IMR-90 (cell line): ENCODE results near the gene HS6ST3. TPM values are rescaled to one million over a fixed set of nuclear protein-coding genes. Genes with fewer than 3 reads are reported as not detected.

Source experiments
- ATAC-seq: fragments of 200-7000 bp; cut with Tn5 transposase; 2 replicates; pipeline ENCODE4 v1.9.1; 2020; ENCODE audit warnings: low read depth, mild to moderate bottlenecking, moderate library complexity
- BruUV-seq: library from RNA; stranded (reverse); fragments of 400-500 nt; replicated peaks from 2 replicates; lab custom pipeline; 2021; lab: Mats Ljungman, UMichigan
- CTCF ChIA-PET: fragments of 300-600 bp; formaldehyde crosslinking; extraction: SDS; loops from one replicate; lab custom pipeline; 2021; ENCODE audit warnings: antibody characterized with exemption; lab: Yijun Ruan, JAX
- POLR2A ChIA-PET: fragments of 300-600 bp; sonication (Branson Sonifier 250); formaldehyde crosslinking; loops from one replicate; lab custom pipeline; 2022; ENCODE audit warnings: antibody characterized with exemption; ENCODE audit not compliant: unreplicated experiment; lab: Charles Lee
- DNase-seq: peaks from one replicate; pipeline ENCODE4 v3.0.0; 2013
- H2AFZ ChIP-seq: replicated peaks from 2 replicates; pipeline ENCODE3; 2013; ENCODE audit warnings: low read length, mild to moderate bottlenecking; ENCODE audit not compliant: poor library complexity
- H2AK5ac ChIP-seq: 2 replicates; pipeline ENCODE4 v1.6.1; 2013; ENCODE audit warnings: low read depth, low read length, inconsistent platforms
- H2AK9ac ChIP-seq: replicated peaks from 2 replicates; pipeline ENCODE3; 2013; ENCODE audit warnings: mild to moderate bottlenecking, low read depth, low read length, moderate library complexity; ENCODE audit not compliant: poor library complexity
- H2BK120ac ChIP-seq: 2 replicates; pipeline ENCODE4 v1.6.1; 2013; ENCODE audit warnings: low read depth, low read length, inconsistent platforms
- H2BK15ac ChIP-seq: 3 replicates; pipeline ENCODE4 v1.6.1; 2013; ENCODE audit warnings: low read depth, low read length, inconsistent platforms
- H2BK20ac ChIP-seq: 2 replicates; pipeline ENCODE4 v1.6.1; 2013; ENCODE audit warnings: low read depth, mild to moderate bottlenecking, inconsistent platforms, low read length, moderate library complexity
- H2BK5ac ChIP-seq: 2 replicates; pipeline ENCODE4 v1.6.1; 2013; ENCODE audit warnings: mild to moderate bottlenecking, low read depth, low read length, inconsistent platforms; ENCODE audit not compliant: poor library complexity, severe bottlenecking
- H3K14ac ChIP-seq: replicated peaks from 2 replicates; pipeline ENCODE4 v1.6.1; 2013; ENCODE audit warnings: low read depth, low read length, inconsistent platforms
- H3K18ac ChIP-seq: 2 replicates; pipeline ENCODE4 v1.6.1; 2013; ENCODE audit warnings: low read depth, low read length, control low read depth
- H3K23ac ChIP-seq: 2 replicates; pipeline ENCODE4 v1.6.1; 2013; ENCODE audit warnings: low read depth, low read length, inconsistent platforms
- H3K27ac ChIP-seq: 2 replicates; pipeline ENCODE4 v1.5.1; 2013; ENCODE audit warnings: mild to moderate bottlenecking, control low read depth, low read length; ENCODE audit not compliant: insufficient read depth
- H3K27me3 ChIP-seq: 2 replicates; pipeline ENCODE4 v1.6.1; 2013; ENCODE audit warnings: low read length; ENCODE audit not compliant: control insufficient read depth, insufficient read depth
- H3K36me3 ChIP-seq: 2 replicates; pipeline ENCODE4 v1.6.1; 2013; ENCODE audit warnings: low read length, mixed read lengths; ENCODE audit not compliant: control insufficient read depth, insufficient read depth
- H3K4ac ChIP-seq: 2 replicates; pipeline ENCODE4 v1.6.1; 2013; ENCODE audit warnings: low read depth, low read length, inconsistent platforms
- H3K4me1 ChIP-seq: 2 replicates; pipeline ENCODE4 v1.6.1; 2013; ENCODE audit warnings: low read length, mixed read lengths; ENCODE audit not compliant: control insufficient read depth, insufficient read depth
- H3K4me2 ChIP-seq: 2 replicates; pipeline ENCODE4 v1.6.1; 2013; ENCODE audit warnings: low read depth, mild to moderate bottlenecking, control low read depth, low read length, moderate library complexity
- H3K4me3 ChIP-seq: 2 replicates; pipeline ENCODE4 v1.5.1; 2013; ENCODE audit warnings: low read depth, mild to moderate bottlenecking, control low read depth, low read length, moderate library complexity; ENCODE audit not compliant: insufficient read depth
- H3K56ac ChIP-seq: 2 replicates; pipeline ENCODE4 v1.6.1; 2013; ENCODE audit warnings: low read length, inconsistent platforms; ENCODE audit not compliant: insufficient read depth; ENCODE audit errors: extremely low read depth
- H3K79me1 ChIP-seq, 2 experiments: 2 replicates each; pipeline ENCODE4 v1.6.1; 2013; ENCODE audit warnings: low read length in 2 of 2, inconsistent platforms in 1 of 2, low read depth in 1 of 2
- H3K9ac ChIP-seq: 2 replicates; pipeline ENCODE4 v1.6.1; 2013; ENCODE audit warnings: low read depth, low read length, control low read depth
- H3K9me1 ChIP-seq: 2 replicates; pipeline ENCODE4 v1.6.1; 2013; ENCODE audit warnings: low read length, inconsistent platforms; ENCODE audit not compliant: insufficient read depth
- H3K9me3 ChIP-seq: 2 replicates; pipeline ENCODE4 v1.6.1; 2013; ENCODE audit warnings: low read length; ENCODE audit not compliant: control insufficient read depth, insufficient read depth
- H4K20me1 ChIP-seq: 2 replicates; pipeline ENCODE4 v1.6.1; 2013; ENCODE audit warnings: low read length, inconsistent platforms; ENCODE audit not compliant: insufficient read depth
- H4K5ac ChIP-seq: 2 replicates; pipeline ENCODE4 v1.6.1; 2013; ENCODE audit warnings: mild to moderate bottlenecking, low read depth, low read length, control low read depth
- H4K8ac ChIP-seq, 2 experiments: 2 replicates each; pipeline ENCODE4 v1.6.1; 2013; ENCODE audit warnings: low read depth in 2 of 2, low read length in 2 of 2, control low read depth in 1 of 2, inconsistent platforms in 1 of 2
- H4K91ac ChIP-seq: 2 replicates; pipeline ENCODE4 v1.6.1; 2013; ENCODE audit warnings: low read depth, low read length, inconsistent platforms; ENCODE audit not compliant: insufficient read depth
- MAZ ChIP-seq: IDR thresholded peaks from 2 replicates; pipeline ENCODE4 v1.6.1; 2012; ENCODE audit warnings: low read depth, mild to moderate bottlenecking, low read length, improper control_type of control experiment, moderate library complexity, borderline replicate concordance
- RAD21 ChIP-seq: IDR thresholded peaks from 2 replicates; pipeline ENCODE4 v1.6.1; 2012; ENCODE audit warnings: low read length, improper control_type of control experiment
- USF2 ChIP-seq: fragments of 150-350 bp; IDR thresholded peaks from 2 replicates; pipeline ENCODE4 v1.6.1; 2017; ENCODE audit warnings: mild to moderate bottlenecking, antibody characterized with exemption, low read length, low read depth
- WGBS, 2 experiments: methylation state at CpG; one replicate each; pipeline versions ENCODE4 v1.1.5 to v1.1.7; 2013; ENCODE audit warnings: missing lambda C conversion rate in 2 of 2; ENCODE audit not compliant: insufficient read length in 1 of 2; ENCODE audit errors: extremely low coverage in 2 of 2; 5-methylcytosine and 5-hydroxymethylcytosine counted together
- dilution Hi-C: fragments of 300-500 bp; cut with HindIII; formaldehyde crosslinking; loops from one replicate; pipeline ENCODE4 v1.14.3; 2018; ENCODE audit warnings: low sequenced_read_pairs; ENCODE audit not compliant: unreplicated experiment
- in situ Hi-C: fragments of 300-500 bp; cut with MboI; formaldehyde crosslinking; loops from 3 replicates; pipeline ENCODE4 v1.14.3; 2019; ENCODE audit warnings: low sequenced_read_pairs, inconsistent platforms, mixed read lengths
- intact Hi-C: fragments of 100-400 bp; cut with micrococcal nuclease; formaldehyde crosslinking; loops from 2 replicates; pipeline ENCODE4 v1.10.0; 2022
- polyA plus RNA-seq, 3 experiments: library from polyadenylated mRNA; depleted of rRNA; stranded (reverse); fragments of >200 nt; gene quantifications; 2 replicates each; pipeline ENCODE4 v1.2.3, GENCODE V29; 2012; ENCODE audit warnings: low replicate concordance in 1 of 3
- total RNA-seq: library from RNA; depleted of rRNA; stranded (reverse); fragments of >200 nt; gene quantifications from 2 replicates; pipeline ENCODE4 v1.2.3, GENCODE V29; 2012

The HS6ST3 gene
- total and polyA plus RNA-seq, 2 of the 4 experiments (the other 2 are of a cell fraction) = not detected

GRCh38 chr13:96551546-96551945, 461.6 kb downstream of the HS6ST3 start:
- Histone ChIP-seq H3K9ac (no peak overlapping the region), H2AK9ac (no peak overlapping the region), H3K4me3 (no peak overlapping the region), H4K20me1 (no peaks in the 10 kb centered on the region), H3K27ac (no peak overlapping the region), H3K4me2 (no peak overlapping the region), H2BK20ac (no peak overlapping the region), H3K79me1 (no peaks in the 10 kb centered on the region), H2BK120ac (no peak overlapping the region), H2AK5ac (no peak overlapping the region), H2AFZ (no peak overlapping the region), H4K5ac (no peak overlapping the region), H3K27me3 (no peaks in the 10 kb centered on the region), H3K4me1 (no peaks in the 10 kb centered on the region), H2BK5ac (no peak overlapping the region), H2BK15ac (no peak overlapping the region), H3K56ac (no peak overlapping the region), H3K9me1 (no peaks in the 10 kb centered on the region), H3K14ac (no peak overlapping the region), H4K8ac (no peak overlapping the region), H3K4ac (no peak overlapping the region), H3K23ac (no peak overlapping the region), H4K91ac (no peak overlapping the region), H3K18ac (no peak overlapping the region), H3K36me3 (no peaks in the 10 kb centered on the region), H3K9me3 (peaks cover 19% of the 10 kb centered on the region)
- intact Hi-C loops = no loop called here
- ChIA-PET CTCF (no interaction called here), POLR2A (no interaction called here)
- dilution Hi-C loops = no loop called here
- WGBS, 2 experiments = no CpG with 5 or more reads among the region's 5 CpGs
- no TSS peak for BruUV-seq
- TF ChIP-seq USF2 (no peak), MAZ (no peak), RAD21 (no peak)
- in situ Hi-C loops = no loop called here
- ATAC-seq (no peak), DNase-seq (no peak)
